ENCODE data around the gene MX1.

MX1 gene

DNA sequence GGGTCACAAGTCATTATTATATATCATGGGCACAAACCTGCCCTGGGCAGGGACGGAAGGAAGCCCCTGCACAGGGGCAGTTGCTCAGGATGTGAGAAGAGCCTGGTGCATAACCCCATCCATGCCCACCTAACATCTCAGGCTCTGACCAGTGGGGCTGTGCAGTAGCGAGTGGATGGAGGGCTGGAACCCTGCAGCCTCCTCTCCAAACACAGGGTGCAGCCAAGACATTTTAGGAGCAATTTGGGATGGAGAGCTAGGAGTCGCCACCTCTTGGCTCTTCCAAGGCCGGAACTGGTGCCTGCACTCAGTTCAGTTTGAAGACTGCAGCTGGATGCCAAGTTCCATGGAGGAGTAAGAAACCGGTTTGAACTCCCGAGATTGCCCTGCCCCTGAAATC lies 2.8 kb downstream of the MX1 start:
- DNase-seq (ENCODE audit: low read depth), result no peak

DNA sequence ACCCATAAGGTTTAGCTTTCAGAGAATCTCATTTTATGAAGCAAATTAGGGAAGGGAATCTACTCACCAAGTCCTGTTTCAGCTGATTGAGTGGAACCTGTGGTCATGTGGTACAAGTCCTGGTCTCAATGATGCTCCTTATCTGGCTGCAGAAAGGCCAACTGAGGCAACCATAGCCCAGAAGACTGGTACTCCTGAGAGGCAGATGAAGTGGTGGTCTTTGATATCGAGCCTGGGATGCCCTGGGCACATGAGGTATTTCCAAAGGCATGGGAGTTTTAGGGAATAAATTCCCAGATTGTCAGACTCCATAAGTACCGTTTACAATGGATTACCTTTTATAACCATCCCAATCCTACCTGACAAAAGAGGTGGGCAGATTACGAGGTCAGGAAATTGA lies 3.3 kb downstream of the MX1 start:
- DNase-seq (ENCODE audit: low read depth), result no peak
- H3K4me3 ChIP-seq (ENCODE audit: low read depth, low read length), result no peak overlapping the region

More for the DNA sequence above, 2.8 kb downstream of the MX1 start:
- H3K4me3 ChIP-seq (ENCODE audit: low read depth, low read length), result no peak overlapping the region

DNA sequence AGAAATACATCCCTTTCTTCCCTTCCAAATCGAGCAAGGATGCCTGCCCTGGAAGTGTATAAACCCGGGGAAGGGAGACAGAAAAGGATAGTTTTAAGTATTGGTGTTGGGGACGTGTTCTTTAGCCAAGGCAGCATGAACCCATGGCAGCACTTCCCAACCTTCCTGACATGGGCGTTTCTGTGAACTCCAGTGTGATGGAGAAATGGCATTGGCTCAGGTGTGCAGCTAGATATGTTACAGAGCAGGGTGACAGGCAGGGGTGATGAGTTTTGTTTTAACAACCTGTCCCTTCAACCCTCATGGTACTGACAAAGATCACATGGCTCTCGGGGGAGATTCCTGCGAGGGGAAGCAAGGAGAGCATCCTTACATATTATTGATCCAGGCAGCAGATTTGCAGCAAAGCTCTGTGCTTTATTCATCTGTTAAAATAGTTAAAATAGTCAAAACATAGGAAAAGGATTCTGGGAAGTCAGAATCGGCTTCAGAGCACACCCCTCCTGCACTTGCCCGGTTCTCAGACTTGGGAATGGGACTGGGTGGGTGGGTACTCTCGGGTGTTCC lies 4.0 kb downstream of the MX1 start:
- DNase-seq (ENCODE audit: low read depth), result no peak
- no peak overlapping the region for H3K4me3 ChIP-seq (ENCODE audit: low read depth, low read length)

DNA sequence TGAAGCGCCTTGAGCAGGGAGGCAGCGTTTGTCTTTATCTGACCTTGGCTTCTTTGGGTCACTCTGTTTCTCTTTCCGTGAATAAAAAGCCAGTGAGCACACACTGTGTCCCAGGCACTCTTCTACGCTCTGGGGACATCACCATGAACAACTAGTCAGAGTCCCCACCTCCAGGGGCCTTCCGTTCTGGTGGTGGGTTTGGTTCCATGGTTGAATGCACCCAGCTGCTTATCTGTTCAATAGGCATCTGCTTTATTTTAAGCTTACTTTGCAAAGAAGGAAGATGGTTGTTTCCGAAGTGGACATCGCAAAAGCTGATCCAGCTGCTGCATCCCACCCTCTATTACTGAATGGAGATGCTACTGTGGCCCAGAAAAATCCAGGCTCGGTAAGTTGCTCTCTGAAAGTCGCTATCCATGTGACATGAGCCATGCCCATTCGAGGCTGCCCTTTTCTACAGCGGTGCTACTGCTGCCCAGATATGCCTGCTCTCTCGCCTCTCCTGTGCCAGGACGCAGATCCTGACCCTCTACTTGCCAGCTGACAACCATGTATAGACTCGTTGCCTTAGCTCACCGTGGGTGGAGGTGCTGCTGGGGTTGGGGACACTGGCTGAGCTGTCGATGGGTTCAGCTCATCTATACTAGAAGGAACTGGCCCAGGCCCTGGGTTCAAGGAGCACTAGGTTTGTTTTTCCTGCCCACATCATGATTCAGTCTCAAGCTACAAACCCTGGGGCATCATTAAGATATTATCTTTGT lies 5.9 kb downstream of the MX1 start:
- no peak overlapping the region for H3K4me3 ChIP-seq (ENCODE audit: low read depth, low read length)
- no peak for DNase-seq (ENCODE audit: low read depth)

DNA sequence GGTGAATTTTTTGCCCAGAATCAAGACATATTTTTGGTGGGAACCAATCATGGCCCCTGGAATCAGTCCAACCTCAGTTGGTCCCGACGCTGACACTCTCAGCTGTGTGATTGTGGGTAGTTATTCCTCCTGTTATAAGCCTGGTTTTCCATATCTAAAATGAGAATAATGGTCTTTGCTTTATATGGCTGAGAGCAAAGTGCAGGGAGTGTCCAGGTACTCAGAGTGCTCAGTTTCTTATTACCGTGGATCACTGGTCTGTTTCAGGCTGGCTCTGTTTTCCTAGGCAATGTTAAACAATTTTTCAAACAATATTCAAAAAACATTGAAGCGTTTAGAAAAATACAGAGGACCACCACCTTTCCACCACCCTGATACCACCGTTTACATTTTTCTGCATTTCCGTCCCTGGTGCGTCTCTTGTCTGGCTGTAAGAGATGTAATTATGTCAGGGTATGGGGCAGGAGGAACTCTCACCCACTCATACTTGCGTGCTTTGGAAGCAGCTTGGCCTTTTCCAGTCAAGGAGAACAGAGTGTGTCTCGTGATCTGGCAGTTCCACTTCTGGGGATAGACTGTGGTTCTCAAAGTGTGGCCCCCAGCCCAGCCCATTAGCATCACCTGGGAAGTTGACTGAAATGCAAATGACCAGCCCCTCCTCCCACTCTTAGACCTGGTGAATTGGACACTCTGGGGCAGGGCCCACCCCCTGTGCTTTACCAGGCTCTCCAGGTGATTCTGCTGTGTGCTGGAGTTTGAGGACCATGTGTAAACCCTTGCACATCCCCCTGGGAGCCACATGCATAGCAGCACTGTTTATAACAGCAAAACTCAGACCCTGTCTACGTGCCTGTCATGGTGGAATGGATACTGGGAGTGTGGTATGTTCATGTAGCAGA lies 6.8 kb downstream of the MX1 start:
- H3K4me3 ChIP-seq (ENCODE audit: low read depth, low read length), result no peak overlapping the region
- no peak for DNase-seq (ENCODE audit: low read depth)

DNA sequence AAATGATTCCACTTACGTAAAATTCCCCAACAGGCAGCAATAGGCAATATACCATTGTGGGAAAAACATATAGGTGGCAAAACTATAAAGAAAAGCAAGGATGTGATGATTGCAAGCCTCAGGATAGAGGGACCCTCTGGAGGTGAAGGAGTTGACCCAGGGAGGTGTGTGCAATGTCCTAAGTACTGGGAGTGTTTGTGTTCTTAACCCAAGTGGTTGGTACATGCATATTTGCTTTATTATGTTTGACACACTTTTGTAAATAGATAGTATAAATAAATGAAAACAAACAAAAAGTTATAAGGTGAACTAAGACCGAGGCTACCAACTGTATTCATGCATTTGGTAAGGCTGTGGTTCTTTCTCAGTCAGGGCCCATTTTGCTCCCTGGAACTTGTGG lies 7.5 kb downstream of the MX1 start:
- H3K4me3 ChIP-seq (ENCODE audit: low read depth, low read length), result no peak overlapping the region
- no peak for DNase-seq (ENCODE audit: low read depth)

DNA sequence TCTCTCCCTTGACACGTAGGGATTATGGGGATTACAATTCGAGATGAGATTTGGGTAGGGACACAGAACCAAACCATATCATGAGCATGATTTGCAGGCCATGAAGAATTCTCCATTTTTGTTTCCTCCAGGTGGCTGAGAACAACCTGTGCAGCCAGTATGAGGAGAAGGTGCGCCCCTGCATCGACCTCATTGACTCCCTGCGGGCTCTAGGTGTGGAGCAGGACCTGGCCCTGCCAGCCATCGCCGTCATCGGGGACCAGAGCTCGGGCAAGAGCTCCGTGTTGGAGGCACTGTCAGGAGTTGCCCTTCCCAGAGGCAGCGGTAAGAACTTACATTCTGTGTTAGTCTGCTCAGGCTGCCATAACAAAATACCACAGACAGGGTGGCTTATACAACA lies 9.7 kb downstream of the MX1 start:
- H3K4me3 ChIP-seq (ENCODE audit: low read depth, low read length), result no peak overlapping the region
- DNase-seq (ENCODE audit: low read depth), result no peak

DNA sequence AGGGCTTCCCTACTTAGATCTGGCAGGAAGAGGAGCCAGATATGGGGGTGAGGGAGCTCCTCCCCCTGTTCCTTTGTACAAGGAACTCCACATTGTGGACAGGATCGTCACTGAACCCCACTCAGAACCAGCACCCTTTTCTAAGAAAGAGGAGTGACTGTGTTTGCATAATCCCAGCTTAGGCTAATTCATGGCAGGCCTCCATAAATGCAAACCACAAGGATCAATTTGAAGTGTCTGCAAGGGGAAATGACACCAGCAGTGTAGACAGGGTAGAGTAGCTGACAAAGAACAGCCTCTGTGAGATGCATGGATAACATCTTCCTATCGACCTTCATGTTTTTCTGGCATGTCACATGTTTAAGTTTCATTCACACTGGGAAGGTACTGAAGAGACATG lies 11.7 kb downstream of the MX1 start:
- no peak overlapping the region for H3K4me3 ChIP-seq (ENCODE audit: low read depth, low read length)
- DNase-seq (ENCODE audit: low read depth), result no peak

DNA sequence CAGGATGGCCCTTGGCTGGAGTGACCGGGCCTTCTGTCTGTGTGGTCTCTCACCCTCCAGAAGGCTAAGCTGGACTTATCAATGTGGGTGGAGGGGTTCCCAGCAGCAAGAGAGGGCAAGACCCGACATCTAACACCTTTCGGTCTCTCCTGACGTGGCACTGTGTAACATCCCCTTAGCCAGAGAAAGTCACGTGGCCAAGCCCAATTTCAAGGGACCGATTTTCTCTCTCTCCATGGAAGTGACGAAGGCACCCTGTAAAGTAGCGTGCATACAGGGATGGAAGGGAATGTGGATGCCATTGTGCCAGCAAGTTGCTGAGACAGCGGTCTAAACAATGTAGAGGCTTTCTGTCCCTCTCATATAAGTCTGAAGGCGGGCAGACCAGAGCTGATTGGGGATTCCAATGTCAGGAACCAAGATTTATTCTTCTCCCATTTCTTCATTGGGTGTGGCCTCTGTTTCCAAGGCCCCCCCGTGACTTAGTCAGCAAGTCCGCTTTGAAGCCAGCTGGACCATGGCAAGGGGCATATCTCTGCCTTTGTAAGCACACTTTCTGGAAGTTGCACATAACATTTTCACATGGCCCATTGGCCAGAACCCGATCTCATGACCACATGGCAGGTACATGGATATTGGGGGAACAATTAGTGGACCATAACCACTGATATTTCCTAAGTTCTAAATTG lies 12.5 kb downstream of the MX1 start:
- no peak for DNase-seq (ENCODE audit: low read depth)
- H3K4me3 ChIP-seq (ENCODE audit: low read depth, low read length), result no peak overlapping the region

DNA sequence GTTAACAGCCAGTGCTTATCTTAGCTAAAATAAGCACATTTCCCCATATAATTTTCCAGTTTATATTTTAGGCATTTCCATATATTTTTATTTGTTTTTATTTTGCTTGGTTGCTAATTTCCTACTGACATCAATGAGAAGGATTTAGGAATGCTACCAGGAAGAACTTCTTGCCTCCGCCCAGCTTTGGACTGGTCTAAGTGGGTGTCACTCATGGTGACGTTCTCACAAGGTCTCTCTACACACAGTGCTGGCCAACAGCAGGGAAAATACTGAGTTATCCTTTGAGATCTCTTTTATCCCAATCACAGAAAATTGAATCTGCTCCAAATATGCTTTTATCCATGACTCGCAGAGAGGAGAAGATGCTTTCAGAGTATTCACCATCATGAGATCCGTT lies 13.2 kb downstream of the MX1 start:
- H3K4me3 ChIP-seq (ENCODE audit: low read depth, low read length), result no peak overlapping the region
- no peak for DNase-seq (ENCODE audit: low read depth)

DNA sequence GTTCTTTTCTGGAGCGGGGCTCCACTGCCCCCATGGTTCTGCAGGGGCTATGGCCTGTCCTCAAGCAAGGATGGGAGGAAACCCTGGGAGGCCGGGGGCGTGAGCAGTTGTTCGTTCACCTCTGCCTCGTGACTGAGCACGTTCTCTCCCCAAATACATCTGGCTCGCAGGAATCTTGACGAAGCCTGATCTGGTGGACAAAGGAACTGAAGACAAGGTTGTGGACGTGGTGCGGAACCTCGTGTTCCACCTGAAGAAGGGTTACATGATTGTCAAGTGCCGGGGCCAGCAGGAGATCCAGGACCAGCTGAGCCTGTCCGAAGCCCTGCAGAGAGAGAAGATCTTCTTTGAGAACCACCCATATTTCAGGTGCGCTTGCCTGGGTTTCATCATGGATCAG lies 15.5 kb downstream of the MX1 start:
- DNase-seq (ENCODE audit: low read depth), result no peak
- H3K4me3 ChIP-seq (ENCODE audit: low read depth, low read length), result no peak overlapping the region

DNA sequence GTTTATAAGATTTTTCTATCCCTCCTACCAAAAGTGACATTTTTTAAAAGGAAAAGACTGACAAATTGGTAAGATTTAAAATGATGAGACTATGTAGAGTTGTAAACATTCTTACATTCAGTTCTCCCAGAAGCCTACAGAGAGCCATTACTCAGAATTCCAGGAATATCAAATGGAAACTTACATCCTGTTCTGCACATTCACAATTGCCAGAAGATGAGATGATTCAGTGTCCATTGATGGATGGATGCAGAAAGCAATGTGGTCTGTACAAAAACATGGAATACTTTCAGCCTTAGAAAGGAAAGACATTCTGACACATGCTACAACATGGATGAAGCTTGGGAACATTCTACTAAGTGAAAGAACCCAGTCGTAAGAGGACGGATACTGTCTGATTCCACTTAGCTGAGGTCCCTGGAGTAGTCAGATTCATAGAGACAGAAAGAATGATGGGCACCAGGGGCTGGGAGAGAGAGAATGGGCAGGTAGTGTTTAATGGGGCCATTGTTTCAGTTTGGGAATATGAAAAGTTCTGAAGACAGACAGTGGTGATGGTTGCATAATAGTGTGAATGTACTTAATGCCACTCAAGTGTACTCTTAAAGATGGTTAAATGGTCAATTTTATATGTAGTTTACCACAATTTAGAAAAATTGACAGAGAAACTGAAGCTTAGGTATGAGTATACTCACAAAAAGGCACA lies 16.6 kb downstream of the MX1 start:
- DNase-seq (ENCODE audit: low read depth), result no peak
- H3K4me3 ChIP-seq (ENCODE audit: low read depth, low read length), result no peak overlapping the region

DNA sequence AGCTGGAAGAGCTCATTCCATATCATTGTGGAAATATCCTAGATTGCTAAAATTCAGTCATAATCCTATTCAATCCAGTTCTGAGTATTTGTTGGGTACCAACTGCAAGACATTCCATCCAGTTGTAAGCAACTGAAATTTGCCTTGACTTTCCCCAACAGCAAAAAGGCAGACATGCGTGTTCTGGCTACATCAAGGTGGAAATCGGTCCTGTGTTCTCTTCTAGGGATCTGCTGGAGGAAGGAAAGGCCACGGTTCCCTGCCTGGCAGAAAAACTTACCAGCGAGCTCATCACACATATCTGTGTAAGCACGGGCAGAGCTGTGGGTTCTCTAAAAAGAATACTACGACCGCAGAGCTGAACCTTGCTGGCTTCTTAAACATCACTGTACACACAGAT lies 17.5 kb downstream of the MX1 start:
- no peak overlapping the region for H3K4me3 ChIP-seq (ENCODE audit: low read depth, low read length)
- no peak for DNase-seq (ENCODE audit: low read depth)

DNA sequence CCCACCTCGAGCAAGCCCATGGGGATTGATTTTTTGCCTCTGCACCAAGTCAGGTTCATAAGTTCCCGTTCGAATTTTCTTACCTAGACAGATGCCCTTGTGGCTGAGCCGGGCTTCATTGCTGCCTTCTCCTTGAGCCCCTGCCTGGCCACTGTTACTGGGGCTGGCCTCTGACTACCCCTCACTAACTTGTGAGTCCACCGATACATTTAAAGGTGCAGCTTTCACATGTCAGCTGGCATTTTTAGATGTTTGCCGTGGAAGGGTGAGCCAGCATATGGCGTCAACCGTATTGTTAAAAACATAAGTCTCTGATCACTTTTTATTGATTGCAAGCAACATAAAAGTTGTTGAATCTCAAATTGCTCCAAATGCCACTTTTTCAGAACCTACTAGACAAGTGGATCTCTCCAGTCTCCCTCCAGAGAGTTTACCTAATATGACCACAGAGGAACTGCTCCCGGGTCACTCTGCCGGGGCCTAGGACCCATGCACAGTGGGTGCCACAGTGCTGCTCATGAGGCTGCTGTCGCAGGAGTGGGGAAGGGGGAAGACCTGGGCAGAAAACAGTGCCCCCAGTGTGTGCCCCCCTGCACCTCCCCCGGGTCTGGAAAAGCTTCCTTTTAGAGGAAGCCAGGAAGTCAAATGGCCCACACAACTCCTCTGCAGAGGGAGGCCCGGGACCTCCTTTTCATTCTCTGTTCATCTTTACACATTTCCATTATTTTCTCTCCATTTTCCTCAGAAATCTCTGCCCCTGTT lies 18.8 kb downstream of the MX1 start:
- H3K4me3 ChIP-seq (ENCODE audit: low read depth, low read length), result no peak overlapping the region

DNA sequence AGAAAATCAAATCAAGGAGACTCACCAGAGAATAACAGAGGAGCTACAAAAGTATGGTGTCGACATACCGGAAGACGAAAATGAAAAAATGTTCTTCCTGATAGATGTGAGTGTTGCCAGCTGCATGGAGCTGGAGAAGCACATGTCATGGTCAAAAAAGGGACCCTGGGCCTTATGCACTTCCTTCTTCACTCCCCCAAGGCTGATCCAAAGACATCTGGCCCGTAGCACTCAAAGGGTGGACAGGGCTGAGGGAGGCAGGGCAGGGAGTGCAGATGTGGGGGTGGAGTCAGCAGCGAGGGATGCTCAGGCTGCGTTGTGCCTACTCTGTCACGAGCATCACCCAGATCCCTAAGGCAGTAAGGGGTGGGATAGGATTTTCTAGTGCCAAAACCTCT lies 19.4 kb downstream of the MX1 start:
- no peak for DNase-seq (ENCODE audit: low read depth)
- H3K4me3 ChIP-seq (ENCODE audit: low read depth, low read length), result no peak overlapping the region

More for the DNA sequence above, 18.8 kb downstream of the MX1 start:
- no peak for DNase-seq (ENCODE audit: low read depth)

DNA sequence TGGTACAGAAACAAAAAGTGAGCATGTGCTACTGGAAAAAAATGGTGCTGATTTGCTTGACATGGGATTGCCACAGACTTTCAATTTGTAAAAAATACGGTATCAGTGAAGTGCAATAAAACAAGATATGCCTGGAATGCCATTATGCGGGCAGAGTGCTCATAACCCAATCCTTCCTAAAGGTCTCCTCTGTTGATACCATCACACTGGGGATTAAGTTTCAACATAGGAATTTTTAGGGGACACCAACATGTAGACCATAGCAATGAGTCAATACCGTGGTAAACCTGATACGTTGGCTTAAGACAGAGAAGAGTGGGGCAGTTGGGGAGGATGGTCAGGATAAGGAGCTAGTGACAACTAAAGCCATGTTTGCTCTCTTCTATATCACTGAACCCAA lies 20.5 kb downstream of the MX1 start:
- DNase-seq (ENCODE audit: low read depth), result no peak

DNA sequence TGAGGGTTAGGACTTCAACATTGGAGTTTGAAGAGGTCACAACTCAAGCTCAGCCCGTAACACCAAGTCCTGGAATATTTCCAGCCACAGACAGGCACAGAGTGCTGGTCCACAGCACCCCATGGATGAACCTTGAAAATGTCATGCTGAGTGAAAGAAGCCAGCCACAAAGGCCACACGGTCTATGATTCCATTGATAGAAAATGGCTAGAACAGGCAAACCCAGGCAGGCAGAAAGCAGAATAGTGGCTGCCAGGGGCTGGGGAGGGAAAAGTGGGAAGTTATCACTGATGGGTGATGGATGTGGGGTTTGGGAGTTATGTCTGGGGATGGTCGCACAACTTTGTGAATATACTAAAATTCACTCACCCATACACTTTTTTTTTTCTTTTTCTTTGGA lies 21.3 kb downstream of the MX1 start:
- H3K4me3 ChIP-seq (ENCODE audit: low read depth, low read length), result no peak overlapping the region
- no peak for DNase-seq (ENCODE audit: low read depth)

More for the DNA sequence above, 20.5 kb downstream of the MX1 start:
- no peak overlapping the region for H3K4me3 ChIP-seq (ENCODE audit: low read depth, low read length)

DNA sequence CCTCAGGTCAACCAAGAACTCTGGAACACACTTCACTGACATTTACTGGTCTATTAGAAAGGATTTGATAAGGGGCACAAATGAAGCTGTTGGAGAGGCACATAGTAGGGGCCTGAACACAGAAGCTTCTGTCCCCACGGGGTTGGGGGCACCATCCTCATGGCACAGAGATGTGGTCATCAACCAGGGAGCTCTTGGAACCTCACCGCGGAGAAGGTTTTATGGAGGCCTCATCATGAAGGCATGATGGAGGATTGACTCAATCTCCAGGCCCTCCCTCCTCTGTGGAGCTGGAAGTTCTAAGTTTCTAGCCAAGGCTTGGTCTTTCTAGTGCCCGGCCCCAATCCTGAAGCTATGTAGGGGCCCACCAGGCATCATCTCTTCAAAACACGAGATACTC lies 23.6 kb downstream of the MX1 start:
- DNase-seq (ENCODE audit: low read depth), result no peak
- H3K4me3 ChIP-seq (ENCODE audit: low read depth, low read length), result no peak overlapping the region
